GM19193 (cell line): Measurements from ENCODE around the gene BLTP2.

Experiments used
- POLR2A ChIP-seq: IDR thresholded peaks from 4 replicates; pipeline ENCODE4 v1.6.1; 2011; ENCODE audit not compliant: insufficient read depth, insufficient read length; ENCODE audit errors: extremely low read depth

The BLTP2 gene

GRCh38 chr17:28615260-28615940 is 29.6 kb downstream of the BLTP2 start:
- no peak for TF ChIP-seq POLR2A

- no peak for TF ChIP-seq POLR2A
Measured at GRCh38 chr17:28613931-28614381, 31.0 kb downstream of the BLTP2 start, which contains the start of gene RSKR. TSS of gene RSKR (minus strand) at chr17:28614185. CDS start at chr17:28614161, 24 bp downstream.

GRCh38 chr17:28612936-28613872 is 31.8 kb downstream of the BLTP2 start:
- TF ChIP-seq POLR2A: no peak

- no peak for TF ChIP-seq POLR2A
Measured at GRCh38 chr17:28612531-28612930, 32.4 kb downstream of the BLTP2 start.

GRCh38 chr17:28610376-28610775 is 34.6 kb downstream of the BLTP2 start:
- TF ChIP-seq POLR2A: no peak

GRCh38 chr17:28599311-28600184 is 45.4 kb downstream of the BLTP2 start:
- TF ChIP-seq POLR2A: no peak

- peak; percentile 88 for TF ChIP-seq POLR2A
Measured at GRCh38 chr17:28598799-28599310, 46.1 kb downstream of the BLTP2 start, which contains the start of gene SPAG5. TSS of gene SPAG5 (minus strand) at chr17:28599025. CDS start at chr17:28598946, 79 bp downstream.

- TF ChIP-seq POLR2A: no peak
Measured at GRCh38 chr17:28598389-28598788, 46.6 kb downstream of the BLTP2 start.

- TF ChIP-seq POLR2A: no peak
Measured at GRCh38 chr17:28597606-28598383, 47.2 kb downstream of the BLTP2 start.
